OCI-LY7 (cell line): ENCODE results near the gene YARS2.

Experiments used
- EZH2phosphoT487 ChIP-seq: fragments of 200-600 bp; sonication (generic); IDR thresholded peaks from 2 replicates; pipeline ENCODE4 v1.6.1; 2018; ENCODE audit warnings: low read depth, borderline replicate concordance, mild to moderate bottlenecking, mixed run types, antibody characterized with exemption, low read length, moderate library complexity, mixed read lengths
- TF ChIP-seq, protein P1 (sequence below): fragments of 200-600 bp; sonication (generic); conservative IDR thresholded peaks from 2 replicates; pipeline ENCODE4 v1.5.1; 2014; ENCODE audit warnings: mild to moderate bottlenecking, antibody characterized with exemption, low read length, moderate library complexity, mixed read lengths

- TF ChIP-seq, protein P1, sequence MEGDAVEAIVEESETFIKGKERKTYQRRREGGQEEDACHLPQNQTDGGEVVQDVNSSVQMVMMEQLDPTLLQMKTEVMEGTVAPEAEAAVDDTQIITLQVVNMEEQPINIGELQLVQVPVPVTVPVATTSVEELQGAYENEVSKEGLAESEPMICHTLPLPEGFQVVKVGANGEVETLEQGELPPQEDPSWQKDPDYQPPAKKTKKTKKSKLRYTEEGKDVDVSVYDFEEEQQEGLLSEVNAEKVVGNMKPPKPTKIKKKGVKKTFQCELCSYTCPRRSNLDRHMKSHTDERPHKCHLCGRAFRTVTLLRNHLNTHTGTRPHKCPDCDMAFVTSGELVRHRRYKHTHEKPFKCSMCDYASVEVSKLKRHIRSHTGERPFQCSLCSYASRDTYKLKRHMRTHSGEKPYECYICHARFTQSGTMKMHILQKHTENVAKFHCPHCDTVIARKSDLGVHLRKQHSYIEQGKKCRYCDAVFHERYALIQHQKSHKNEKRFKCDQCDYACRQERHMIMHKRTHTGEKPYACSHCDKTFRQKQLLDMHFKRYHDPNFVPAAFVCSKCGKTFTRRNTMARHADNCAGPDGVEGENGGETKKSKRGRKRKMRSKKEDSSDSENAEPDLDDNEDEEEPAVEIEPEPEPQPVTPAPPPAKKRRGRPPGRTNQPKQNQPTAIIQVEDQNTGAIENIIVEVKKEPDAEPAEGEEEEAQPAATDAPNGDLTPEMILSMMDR: no peak
- TF ChIP-seq EZH2phosphoT487: no peak
Observed at GRCh38 chr12:32789446-32789845, 33.7 kb upstream of the YARS2 start.
